CD14-positive monocyte (primary cell): ENCODE results near the gene CDC42BPB. TPM values are rescaled to one million over a fixed set of nuclear protein-coding genes. Genes with fewer than 3 reads are reported as not detected.

Experiments
- DNase-seq, 3 donors: peaks; one replicate each; pipeline ENCODE4 v3.0.0-alpha.2; 2011 to 2022
- H2AFZ ChIP-seq: 2 replicates; pipeline ENCODE4 v1.6.0; 2012; ENCODE audit warnings: mild to moderate bottlenecking, low read depth, low read length, inconsistent platforms; ENCODE audit not compliant: insufficient read depth, poor library complexity, severe bottlenecking
- H3K27ac ChIP-seq, 2 donors: 1 replicate in 1 of 2; 2 replicates in 1 of 2; pipeline ENCODE4 v1.5.1; 2012 to 2013; ENCODE audit warnings: low read length in 2 of 2, control low read depth in 1 of 2, inconsistent platforms in 1 of 2, low read depth in 1 of 2, mild to moderate bottlenecking in 1 of 2
- H3K27me3 ChIP-seq, 2 donors: one replicate each; pipeline versions ENCODE4 v1.6.0 to v1.6.1; 2011 to 2013; ENCODE audit warnings: low read length in 2 of 2; ENCODE audit not compliant: control insufficient read depth in 2 of 2, insufficient read depth in 2 of 2
- H3K36me3 ChIP-seq, 2 donors: replicated peaks in 1 of 2; 1 replicate in 1 of 2; 2 replicates in 1 of 2; pipeline versions ENCODE4 v1.5.1 to v1.6.1; 2012 to 2013; ENCODE audit warnings: low read length in 2 of 2, control low read depth in 1 of 2, inconsistent platforms in 1 of 2, mild to moderate bottlenecking in 1 of 2; ENCODE audit not compliant: insufficient read depth in 2 of 2, control insufficient read depth in 1 of 2
- H3K4me1 ChIP-seq, 2 donors: 1 replicate in 1 of 2; 2 replicates in 1 of 2; pipeline versions ENCODE4 v1.5.1 to v1.6.1; 2012 to 2013; ENCODE audit warnings: low read length in 2 of 2, control low read depth in 1 of 2, inconsistent platforms in 1 of 2, mild to moderate bottlenecking in 1 of 2, moderate library complexity in 1 of 2; ENCODE audit not compliant: insufficient read depth in 2 of 2, control insufficient read depth in 1 of 2
- H3K4me2 ChIP-seq: replicated peaks from 2 replicates; pipeline ENCODE3; 2012; ENCODE audit warnings: low read length, moderate library complexity, mild to moderate bottlenecking; ENCODE audit not compliant: poor library complexity, severe bottlenecking; ENCODE audit errors: extremely low read depth
- H3K4me3 ChIP-seq, 3 experiments: fragments of 200-600 bp in 1 of 3; sonication (generic) in 1 of 3; replicated peaks in 1 of 3; 1 replicate in 2 of 3; 2 replicates in 1 of 3; pipeline ENCODE4 v1.5.1; 2011 to 2013; ENCODE audit warnings: low read length in 3 of 3, mild to moderate bottlenecking in 3 of 3, control low read depth in 2 of 3, low read depth in 2 of 3, inconsistent platforms in 1 of 3, moderate library complexity in 1 of 3
- H3K79me2 ChIP-seq: 2 replicates; pipeline ENCODE4 v1.6.0; 2012; ENCODE audit warnings: mild to moderate bottlenecking, control low read depth, inconsistent platforms, low read length, moderate library complexity; ENCODE audit not compliant: insufficient read depth
- H3K9ac ChIP-seq: 2 replicates; pipeline ENCODE4 v1.6.0; 2017; ENCODE audit warnings: low read length, mild to moderate bottlenecking; ENCODE audit not compliant: insufficient read depth, poor library complexity, severe bottlenecking
- H3K9me3 ChIP-seq, 2 donors: replicated peaks in 1 of 2; 1 replicate in 1 of 2; 2 replicates in 1 of 2; pipeline versions ENCODE4 v1.5.1 to v1.6.1; 2012 to 2013; ENCODE audit warnings: low read length in 2 of 2, control low read depth in 1 of 2; ENCODE audit not compliant: control insufficient read depth in 1 of 2, insufficient read depth in 1 of 2
- H4K20me1 ChIP-seq: 2 replicates; pipeline ENCODE4 v1.6.0; 2012; ENCODE audit warnings: mild to moderate bottlenecking, low read length, control low read depth, moderate library complexity; ENCODE audit not compliant: insufficient read depth
- H3K27ac Mint-ChIP-seq, 7 donors: one replicate each; pipeline ENCODE4 v1.8.0; 2020; ENCODE audit warnings: mild to moderate bottlenecking in 7 of 7, mixed read lengths in 7 of 7, moderate library complexity in 6 of 7, inconsistent platforms in 2 of 7
- H3K27me3 Mint-ChIP-seq, 3 donors: one replicate each; pipeline ENCODE4 v1.8.0; 2021 to 2022; ENCODE audit warnings: low read depth in 3 of 3, mild to moderate bottlenecking in 3 of 3, mixed read lengths in 3 of 3, moderate library complexity in 3 of 3, inconsistent platforms in 1 of 3
- H3K36me3 Mint-ChIP-seq, 2 donors: one replicate each; pipeline ENCODE4 v1.8.0; 2020; ENCODE audit warnings: mixed read lengths in 2 of 2, inconsistent platforms in 1 of 2, mild to moderate bottlenecking in 1 of 2
- H3K4me1 Mint-ChIP-seq: one replicate; pipeline ENCODE4 v1.8.0; 2020; ENCODE audit warnings: mild to moderate bottlenecking, mixed read lengths
- H3K4me3 Mint-ChIP-seq, 2 donors: one replicate each; pipeline ENCODE4 v1.8.0; 2020; ENCODE audit warnings: mild to moderate bottlenecking in 2 of 2, mixed read lengths in 2 of 2, moderate library complexity in 1 of 2
- H3K9me3 Mint-ChIP-seq, 7 donors: one replicate each; pipeline ENCODE4 v1.8.0; 2020 to 2022; ENCODE audit warnings: mixed read lengths in 7 of 7, mild to moderate bottlenecking in 6 of 7, moderate library complexity in 6 of 7, inconsistent platforms in 2 of 7
- CTCF ChIP-seq: fragments of 200-600 bp; IDR thresholded peaks from one replicate; pipeline ENCODE4 v1.8.0; 2022; ENCODE audit warnings: antibody characterized with exemption, mild to moderate bottlenecking
- WGBS: methylation state at CpG from one replicate; pipeline ENCODE4 v1.1.5; 2013; ENCODE audit warnings: missing lambda C conversion rate; ENCODE audit not compliant: insufficient coverage; 5-methylcytosine and 5-hydroxymethylcytosine counted together
- intact Hi-C, 2 donors: fragments of 100-400 bp; cut with micrococcal nuclease; formaldehyde crosslinking; loops; one replicate each; pipeline versions ENCODE4 v1.15.0 to v1.15.1; 2023
- polyA plus RNA-seq, 3 donors: library from polyadenylated mRNA; depleted of rRNA in 1 of 3; unstranded in 2 of 3; stranded (reverse) in 1 of 3; fragments of 300-500 nt in 2 of 3; fragments of >200 nt in 1 of 3; fragmentation: Illumina TruSeq in 2 of 3; gene quantifications; 1 replicate in 2 of 3; 2 replicates in 1 of 3; pipeline ENCODE4 v1.2.3, GENCODE V29; 2012 to 2021

The CDC42BPB gene
- polyA plus RNA-seq, 3 donors: 0.25 to 19.0 (median 0.60) TPM

DNA sequence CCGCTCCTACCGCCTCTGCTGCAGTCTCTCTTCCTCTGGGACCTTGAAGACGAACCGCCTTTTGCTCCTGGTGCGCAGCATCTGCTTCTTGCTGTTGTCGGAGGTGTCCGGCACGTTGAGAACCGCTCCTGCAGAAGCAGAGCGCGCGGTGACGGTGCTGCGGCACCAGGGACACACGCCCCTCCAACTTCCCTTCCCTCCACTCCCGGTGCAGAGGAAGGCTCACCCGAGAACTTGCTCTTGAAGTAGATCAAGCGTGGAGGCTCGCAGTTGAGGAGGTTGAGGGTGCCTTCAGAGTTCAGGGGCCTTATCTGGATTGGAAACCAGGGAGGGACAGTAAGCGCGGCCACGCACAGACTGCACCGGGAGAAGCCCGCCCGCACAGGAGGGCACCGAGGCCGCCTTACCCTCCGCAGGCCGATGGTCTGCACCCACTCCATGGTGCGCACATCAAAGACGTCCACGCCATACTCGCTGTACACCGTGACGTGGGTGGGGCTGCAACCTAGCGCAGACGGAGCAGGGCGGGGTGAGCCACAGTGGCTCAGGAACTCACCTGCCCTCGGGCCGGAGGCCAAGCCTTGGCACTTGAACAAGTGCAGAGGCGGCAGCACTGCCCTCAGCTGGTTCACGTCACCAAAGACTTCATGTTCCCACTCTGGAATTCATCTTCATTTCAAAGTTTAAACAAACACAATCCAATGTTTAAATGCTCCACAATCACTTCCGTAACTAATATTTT, 117.4 kb downstream of the CDC42BPB start:
- no peaks in the 10 kb centered on the region for H3K27me3 ChIP-seq
- no peak overlapping the region for H3K9ac ChIP-seq
- no peaks in the 10 kb centered on the region for H3K4me1 Mint-ChIP-seq
- H3K27ac ChIP-seq: no peak overlapping the region
- no peaks in the 10 kb centered on the region for H3K9me3 ChIP-seq
- H3K79me2 ChIP-seq: no peaks in the 10 kb centered on the region
- no peak overlapping the region for H3K27ac Mint-ChIP-seq
- H4K20me1 ChIP-seq: no peaks in the 10 kb centered on the region
- peaks cover 33 to 34% of the 10 kb centered on the region in 2 donors for H3K36me3 Mint-ChIP-seq
- H3K9me3 Mint-ChIP-seq: no peaks in the 10 kb centered on the region
- 94% methylated on average over 25 of the region's 43 CpGs for WGBS
- H3K4me3 Mint-ChIP-seq: no peak overlapping the region
- H3K36me3 ChIP-seq: peaks cover 0 to 19% of the 10 kb centered on the region in 2 donors
- no peak for DNase-seq
- TF ChIP-seq CTCF: no peak
- H3K4me3 ChIP-seq: no peak overlapping the region
- no peaks in the 10 kb centered on the region for H3K4me1 ChIP-seq
- no peak overlapping the region for H3K4me2 ChIP-seq
- intact Hi-C loops: no loop called here
- H2AFZ ChIP-seq: no peak overlapping the region
- peaks cover 0 to 4% (median 2%) of the 10 kb centered on the region in 3 donors for H3K27me3 Mint-ChIP-seq

DNA sequence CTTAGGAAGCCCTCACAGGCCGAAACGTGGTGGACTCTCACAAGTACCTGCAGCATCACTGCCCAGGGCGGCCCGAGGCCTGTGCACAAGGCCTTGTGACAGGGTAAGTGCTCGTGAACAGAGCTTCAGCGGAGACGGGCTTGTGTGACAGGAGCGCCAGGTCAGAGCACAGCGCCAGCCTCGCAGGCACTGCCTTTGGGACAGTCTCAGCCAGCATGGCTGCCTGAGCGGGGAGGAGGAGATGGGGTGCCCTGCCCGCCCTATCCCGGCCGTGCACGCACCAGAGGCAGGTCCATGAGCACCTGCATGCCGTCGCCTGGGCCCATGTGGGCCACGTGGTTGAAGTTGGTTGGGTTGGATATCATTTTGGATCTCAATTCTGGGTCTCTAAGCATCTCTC, 118.0 kb downstream of the CDC42BPB start:
- H3K4me1 ChIP-seq: no peaks in the 10 kb centered on the region
- DNase-seq: no peak
- peaks cover under 1 to 4% (median 2%) of the 10 kb centered on the region in 3 donors for H3K27me3 Mint-ChIP-seq
- no peaks in the 10 kb centered on the region for H3K4me1 Mint-ChIP-seq
- no peaks in the 10 kb centered on the region for H3K9me3 Mint-ChIP-seq
- WGBS: 97% methylated on average over 12 of the region's 18 CpGs
- no peak overlapping the region for H3K4me2 ChIP-seq
- H3K79me2 ChIP-seq: no peaks in the 10 kb centered on the region
- H3K36me3 ChIP-seq: peaks cover 0 to 16% of the 10 kb centered on the region in 2 donors
- no peak overlapping the region for H3K27ac ChIP-seq
- no peaks in the 10 kb centered on the region for H3K27me3 ChIP-seq
- no peak overlapping the region for H3K9ac ChIP-seq
- H3K27ac Mint-ChIP-seq: no peak overlapping the region
- H2AFZ ChIP-seq: no peak overlapping the region
- no peaks in the 10 kb centered on the region for H3K9me3 ChIP-seq
- H3K36me3 Mint-ChIP-seq: peaks cover 31 to 33% of the 10 kb centered on the region in 2 donors
- intact Hi-C loops: no loop called here
- H4K20me1 ChIP-seq: no peaks in the 10 kb centered on the region
- no peak overlapping the region for H3K4me3 ChIP-seq
- no peak overlapping the region for H3K4me3 Mint-ChIP-seq
- TF ChIP-seq CTCF: no peak
